GM18507 (cell line): ENCODE measurements around the gene GYS1.
"Not testable (repeated sequence)": the region's sequence is repeated elsewhere in the genome, so short reads cannot be mapped to it uniquely, and the experiment has no call there.

Experiments
- DNase-seq: peaks from one replicate; pipeline ENCODE4 v3.0.0; 2011; ENCODE audit warnings: low read depth; ENCODE audit not compliant: insufficient read length; ENCODE audit errors: extremely low spot score
- FAIRE-seq: peaks from 2 replicates; lab custom pipeline; 2011; peaks lifted over from hg19 to GRCh38; lab: Jason Lieb, UNC

GYS1 gene

GRCh38 chr19:48993175-48994034 lies at the start of gene GYS1, which contains the start of gene RUVBL2:
Gene GYS1, minus strand, starts transcription at chr19:48993309. Its CDS starts 197 bp downstream, at chr19:48993112.
Gene RUVBL2, plus strand, starts transcription at chr19:48993887. Its CDS starts 25 bp downstream, at chr19:48993912.
- DNase-seq (peak; percentile 98), FAIRE-seq (peak; percentile 99)

- DNase-seq, FAIRE-seq: not testable (repeated sequence)
These were observed 49.6 kb upstream of the GYS1 start for GRCh38 chr19:49042666-49043065.

DNA sequence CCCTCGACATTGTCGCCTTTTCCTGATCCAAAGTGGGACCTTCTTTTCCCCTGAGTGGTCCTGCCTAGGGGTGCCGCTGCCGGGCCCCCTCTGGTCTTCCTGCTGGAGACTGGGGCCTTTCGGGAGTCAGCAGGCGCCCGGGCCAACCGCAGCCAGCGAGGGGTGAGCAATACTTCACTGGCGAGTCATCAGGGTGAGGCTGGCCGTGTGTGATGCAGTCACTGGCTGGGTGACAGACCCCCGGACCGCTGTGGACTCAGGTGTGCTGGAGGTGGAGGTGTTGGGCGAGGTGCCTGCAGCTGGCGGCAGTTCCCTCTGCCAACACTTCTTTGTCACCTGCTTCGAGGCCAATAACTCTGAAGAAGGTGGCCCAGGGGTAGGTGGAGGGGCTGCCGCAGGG lies 49.1 kb upstream of the GYS1 start:
- DNase-seq (no peak), FAIRE-seq (no peak)

DNA sequence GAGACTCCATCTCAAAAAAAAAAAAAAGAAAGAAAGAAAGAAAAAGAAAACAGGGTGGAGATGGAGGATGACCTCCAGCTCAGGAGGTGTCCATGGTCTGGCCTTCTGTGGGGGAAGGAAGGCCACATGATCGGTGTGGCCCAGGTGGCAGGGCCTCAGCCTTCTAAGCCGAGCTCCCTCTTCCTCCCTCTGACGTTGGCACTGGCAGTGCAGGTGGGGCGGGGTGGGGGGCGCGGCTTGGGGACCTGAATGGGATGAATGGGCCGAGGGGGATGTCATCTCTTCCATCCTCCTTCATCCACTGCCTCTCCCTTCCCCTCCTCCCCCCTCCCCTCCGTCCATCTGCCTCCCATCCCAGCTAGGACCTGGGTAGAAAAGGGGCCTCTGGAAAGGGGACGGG lies 46.6 kb upstream of the GYS1 start:
- not testable (repeated sequence) for FAIRE-seq, DNase-seq

- FAIRE-seq, DNase-seq: not testable (repeated sequence)
These were observed 45.6 kb upstream of the GYS1 start for GRCh38 chr19:49038557-49039276.

GRCh38 chr19:49038111-49038510 lies 45.0 kb upstream of the GYS1 start:
- not testable (repeated sequence) for DNase-seq, FAIRE-seq

GRCh38 chr19:49036815-49037214 lies 43.7 kb upstream of the GYS1 start, which contains the start of gene CGB1:
Gene CGB1, minus strand, starts transcription at chr19:49036895. Its CDS starts 184 bp downstream, at chr19:49036711.
- not testable (repeated sequence) for FAIRE-seq, DNase-seq

DNA sequence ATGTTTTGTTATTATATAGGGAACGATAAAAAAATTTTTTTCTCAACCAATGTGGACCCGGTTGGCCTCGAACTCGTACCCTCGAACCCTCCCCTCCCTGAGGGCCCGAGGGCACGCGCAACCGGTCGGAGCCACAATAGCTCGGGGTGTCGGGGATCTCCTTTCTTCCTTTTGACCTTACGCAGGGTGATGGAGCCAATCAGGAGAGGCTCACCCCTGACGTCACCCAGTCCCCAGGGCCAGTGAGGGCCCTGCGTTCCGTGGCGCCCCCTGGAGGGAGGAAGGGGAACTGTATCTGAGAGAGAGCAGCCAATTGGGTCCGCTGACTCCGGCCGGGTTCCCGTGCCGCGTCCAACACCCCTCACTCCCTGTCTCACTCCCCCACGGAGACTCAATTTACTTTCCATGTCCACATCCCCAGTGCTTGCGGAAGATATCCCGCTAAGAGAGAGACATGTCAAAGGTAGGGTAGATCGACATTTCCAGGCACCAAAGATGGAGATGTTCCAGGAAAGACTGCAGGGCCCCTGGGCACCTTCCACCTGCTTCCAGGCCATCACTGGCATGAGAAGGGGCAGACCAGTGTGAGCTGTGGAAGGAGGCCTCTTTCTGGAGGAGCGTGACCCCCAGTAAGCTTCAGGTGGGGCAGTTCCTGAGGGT lies 38.7 kb upstream of the GYS1 start, which contains the start of gene CGB2:
Gene CGB2 (plus strand): TSS at position 249 of the 660 bp plus-strand sequence. CDS start 206 bp downstream, at position 455.
- not testable (repeated sequence) for DNase-seq

DNA sequence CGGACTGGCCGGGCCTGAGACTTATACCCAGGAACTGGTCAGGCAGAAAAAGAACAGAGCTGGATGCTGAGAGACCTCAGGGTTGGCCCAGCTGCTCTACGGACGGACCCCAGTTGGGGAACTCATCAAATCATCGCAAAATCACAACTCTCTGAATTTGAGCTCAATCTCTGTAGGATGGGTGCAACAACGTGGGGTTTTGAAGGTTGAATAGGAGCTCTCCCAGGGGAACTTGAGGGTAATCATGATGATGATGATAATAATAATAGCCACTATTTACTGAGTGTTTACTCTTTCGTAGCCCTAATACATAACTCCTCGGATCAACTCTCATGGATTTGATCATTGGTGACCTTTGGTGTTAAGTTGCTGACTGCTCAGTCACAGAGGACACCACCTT lies 37.2 kb upstream of the GYS1 start:
- not testable (repeated sequence) for DNase-seq, FAIRE-seq

More for the DNA sequence above, 38.7 kb upstream of the GYS1 start, which contains the start of gene CGB2:
- FAIRE-seq, result not testable (repeated sequence)

- not testable (repeated sequence) for FAIRE-seq, DNase-seq
These were observed 36.6 kb upstream of the GYS1 start for GRCh38 chr19:49029749-49030148.

DNA sequence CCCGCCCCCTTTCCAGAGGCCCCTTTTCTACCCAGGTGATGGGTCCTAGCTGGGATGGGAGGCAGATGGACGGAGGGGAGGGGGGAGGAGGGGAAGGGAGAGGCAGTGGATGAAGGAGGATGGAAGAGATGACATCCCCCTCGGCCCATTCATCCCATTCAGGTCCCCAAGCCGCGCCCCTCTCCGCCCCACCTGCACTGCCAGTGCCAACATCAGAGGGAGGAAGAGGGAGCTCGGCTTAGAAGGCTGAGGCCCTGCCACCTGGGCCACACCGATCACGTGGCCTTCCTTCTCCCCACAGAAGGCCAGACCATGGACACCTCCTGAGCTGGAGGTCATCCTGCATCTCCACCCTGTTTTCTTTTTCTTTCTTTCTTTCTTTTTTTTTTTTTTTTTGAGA lies 35.6 kb upstream of the GYS1 start:
- not testable (repeated sequence) for DNase-seq, FAIRE-seq

GRCh38 chr19:49025599-49025998 lies 32.5 kb upstream of the GYS1 start:
- not testable (repeated sequence) for FAIRE-seq, DNase-seq

DNA sequence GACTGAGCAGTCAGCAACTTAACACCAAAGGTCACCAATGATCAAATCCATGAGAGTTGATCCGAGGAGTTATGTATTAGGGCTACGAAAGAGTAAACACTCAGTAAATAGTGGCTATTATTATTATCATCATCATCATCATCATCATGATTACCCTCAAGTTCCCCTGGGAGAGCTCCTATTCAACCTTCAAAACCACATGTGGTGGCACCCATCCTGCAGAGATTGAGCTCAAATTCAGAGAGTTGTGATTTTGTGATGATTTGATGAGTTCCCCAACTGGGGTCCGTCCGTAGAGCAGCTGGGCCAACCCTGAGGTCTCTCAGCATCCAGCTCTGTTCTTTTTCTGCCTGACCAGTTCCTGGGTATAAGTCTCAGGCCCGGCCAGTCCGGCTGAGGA lies 32.0 kb upstream of the GYS1 start:
- not testable (repeated sequence) for FAIRE-seq, DNase-seq

DNA sequence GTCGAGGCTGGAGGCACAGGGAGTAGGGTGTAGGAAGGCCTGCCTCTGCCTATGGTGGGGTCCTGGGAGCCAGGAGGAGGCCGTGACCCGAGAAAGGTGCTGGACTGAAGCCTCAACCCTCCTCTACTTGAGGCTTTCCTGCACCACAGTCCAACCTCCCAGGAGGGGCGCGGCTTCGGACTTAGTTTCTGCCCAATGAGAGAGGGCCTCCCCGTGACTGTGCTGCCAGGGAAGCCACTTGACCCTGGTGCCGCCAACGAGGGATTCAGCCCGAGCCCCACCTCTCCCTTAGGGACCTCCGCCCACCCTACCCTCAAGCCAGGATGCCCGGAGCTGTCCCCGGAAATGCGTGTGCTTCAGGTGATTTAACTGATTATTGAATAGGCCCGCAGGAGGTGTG lies 31.1 kb upstream of the GYS1 start, which contains the start of gene CGB3:
Gene CGB3 (minus strand): TSS at position 101 of the 400 bp plus-strand sequence. CDS start 362 bp downstream, outside the sequence.
- not testable (repeated sequence) for FAIRE-seq

DNA sequence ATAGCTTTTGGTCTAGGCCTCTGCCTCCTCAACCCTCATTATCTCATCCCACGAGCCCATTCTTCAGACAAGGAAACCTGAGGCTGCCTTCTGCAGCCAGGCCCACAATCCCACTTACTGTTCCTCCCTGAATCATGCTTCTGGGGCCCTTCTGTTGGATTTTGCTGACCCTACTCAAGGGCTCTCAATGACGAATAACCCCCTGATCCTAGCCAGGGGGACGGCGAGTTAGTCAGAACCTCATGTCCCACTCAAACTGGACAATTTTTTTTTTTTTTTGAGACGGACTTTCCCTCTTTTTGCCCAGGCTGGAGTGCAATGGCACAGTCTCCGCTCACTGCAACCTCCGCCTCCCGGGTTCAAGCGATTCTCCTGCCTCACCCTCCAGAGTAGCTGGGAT lies 29.0 kb upstream of the GYS1 start:
- FAIRE-seq (no peak), DNase-seq (no peak)

More for the DNA sequence above, 31.1 kb upstream of the GYS1 start, which contains the start of gene CGB3:
- DNase-seq, result not testable (repeated sequence)

DNA sequence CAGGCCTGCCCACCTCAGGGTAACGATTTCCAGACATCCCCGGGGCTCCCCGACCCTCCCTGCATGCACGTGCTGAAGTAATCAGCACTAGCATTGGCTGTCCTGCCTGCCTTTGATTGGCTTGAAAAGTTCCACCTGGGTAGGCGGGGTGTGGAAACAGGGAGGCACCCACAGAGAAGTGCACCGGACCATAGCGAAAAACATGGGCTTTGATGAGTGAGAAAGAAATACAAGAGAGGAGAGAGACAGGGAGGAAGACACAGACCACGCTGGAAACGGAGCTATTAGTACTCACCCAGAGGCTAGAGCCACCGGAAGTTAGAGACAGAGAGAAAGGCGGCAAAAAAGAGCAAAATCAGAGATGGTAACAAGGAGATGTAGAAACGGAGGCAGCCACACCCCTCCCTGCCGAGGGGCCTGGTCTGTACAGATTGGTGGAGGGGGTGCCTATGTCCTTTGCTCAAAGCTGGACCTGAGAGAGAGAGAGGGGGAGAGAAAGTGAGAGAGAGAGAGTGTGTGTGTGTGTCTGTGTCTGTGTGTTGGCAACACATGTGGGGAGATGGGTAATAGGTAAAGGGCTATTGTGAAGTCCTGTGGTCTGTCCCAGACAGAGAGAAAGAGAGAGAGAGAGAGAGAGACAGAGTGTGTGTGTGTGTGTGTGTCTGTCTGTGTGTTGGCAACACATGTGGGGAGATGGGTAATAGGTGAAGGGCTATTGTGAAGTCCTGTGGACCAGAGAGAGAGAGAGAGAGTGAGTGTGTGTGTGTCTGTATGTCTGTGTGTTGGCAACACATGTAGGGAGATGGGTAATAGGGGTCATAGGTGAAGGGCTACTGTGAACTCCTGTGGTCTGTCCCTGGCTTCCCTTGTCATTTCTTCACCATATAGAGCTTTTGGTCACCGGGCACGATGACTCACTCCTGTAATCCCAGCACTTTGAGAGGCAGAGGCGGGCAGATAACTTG lies 28.1 kb upstream of the GYS1 start:
- FAIRE-seq (no peak), DNase-seq (no peak)

- FAIRE-seq, result no peak
- DNase-seq, result no peak
These were observed 27.2 kb upstream of the GYS1 start for GRCh38 chr19:49020342-49020741.
